GM13976 (cell line): ENCODE data around the gene HYDIN.
"Not testable (repeated sequence)": the region's sequence is repeated elsewhere in the genome, so short reads cannot be mapped to it uniquely, and the experiment has no call there.

Source experiments
- DNase-seq: peaks from one replicate; pipeline ENCODE4 v3.0.0; 2012; ENCODE audit warnings: low spot score
- in situ Hi-C: fragments of 300-500 bp; cut with MboI; formaldehyde crosslinking; loops from one replicate; pipeline ENCODE4 v1.12.0; 2022; ENCODE audit warnings: low sequenced_read_pairs, mixed read lengths, inconsistent platforms; ENCODE audit not compliant: unreplicated experiment

The HYDIN gene

GRCh38 chr16:71143246-71143645 lies 87.3 kb downstream of the HYDIN start:
- DNase-seq, in situ Hi-C loops: not testable (repeated sequence)

DNA sequence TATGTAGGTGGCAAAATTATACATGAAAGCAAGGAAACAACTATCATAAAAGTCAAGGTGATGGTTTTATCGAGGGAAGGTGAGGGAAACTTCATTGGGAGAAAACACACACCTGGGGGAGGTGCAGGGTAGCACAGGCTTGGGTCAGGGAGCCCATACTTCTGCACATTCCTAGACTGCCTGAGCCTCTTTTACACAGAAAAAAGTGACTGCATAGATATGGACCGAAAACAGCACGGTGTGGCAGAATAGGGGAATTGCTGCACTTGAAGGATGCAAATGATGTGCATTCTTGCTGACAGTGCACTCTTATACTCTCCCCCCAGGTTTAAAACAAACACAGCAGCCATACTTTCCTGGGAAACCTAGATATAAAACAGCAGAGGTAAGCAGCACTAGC lies 120.0 kb downstream of the HYDIN start:
- in situ Hi-C loops, DNase-seq: not testable (repeated sequence)

- DNase-seq, in situ Hi-C loops: not testable (repeated sequence)
These were observed 120.8 kb downstream of the HYDIN start for GRCh38 chr16:71109656-71110208.

GRCh38 chr16:71105881-71106280 lies 124.6 kb downstream of the HYDIN start:
- in situ Hi-C loops, DNase-seq: not testable (repeated sequence)

DNA sequence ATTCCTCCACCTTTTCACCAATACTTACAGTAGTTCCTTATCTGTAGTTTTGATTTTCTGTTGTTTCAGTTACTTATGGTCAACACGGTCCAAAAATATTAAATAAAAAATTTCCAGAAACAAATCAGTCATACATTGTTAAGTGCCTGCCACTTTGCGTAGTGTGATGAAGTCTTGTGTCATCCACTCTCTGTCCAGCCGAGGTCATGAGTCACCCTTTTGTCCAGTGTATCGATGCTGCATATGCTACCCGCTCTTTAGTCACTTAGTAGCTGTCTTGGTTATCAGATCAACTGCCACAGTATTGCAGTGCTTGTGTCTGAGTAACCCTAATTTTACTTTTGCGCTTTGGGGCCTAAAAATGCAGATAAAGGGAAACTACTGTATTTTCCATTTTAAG lies 146.9 kb downstream of the HYDIN start:
- DNase-seq, in situ Hi-C loops: not testable (repeated sequence)

- in situ Hi-C loops, DNase-seq: not testable (repeated sequence)
These were observed 149.7 kb downstream of the HYDIN start for GRCh38 chr16:71080777-71081176.

DNA sequence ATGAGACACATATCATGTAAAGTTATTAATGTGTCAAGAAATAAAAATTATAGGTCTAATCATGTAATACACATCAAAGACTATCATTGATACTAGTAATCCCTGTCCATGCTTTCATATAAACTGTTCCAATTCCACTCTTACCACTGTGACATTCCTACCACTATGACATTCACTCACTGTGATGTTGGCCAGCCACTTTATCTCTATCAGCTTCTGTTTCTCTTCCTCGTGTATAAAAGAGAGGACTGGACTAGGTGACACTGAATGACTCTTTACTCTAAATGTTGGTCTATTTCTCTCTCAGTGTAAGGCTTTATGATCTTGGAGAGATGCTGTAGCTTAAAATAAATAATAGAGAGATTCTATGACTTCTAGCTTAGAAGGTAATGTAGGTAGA lies 150.3 kb downstream of the HYDIN start:
- DNase-seq, in situ Hi-C loops: not testable (repeated sequence)

DNA sequence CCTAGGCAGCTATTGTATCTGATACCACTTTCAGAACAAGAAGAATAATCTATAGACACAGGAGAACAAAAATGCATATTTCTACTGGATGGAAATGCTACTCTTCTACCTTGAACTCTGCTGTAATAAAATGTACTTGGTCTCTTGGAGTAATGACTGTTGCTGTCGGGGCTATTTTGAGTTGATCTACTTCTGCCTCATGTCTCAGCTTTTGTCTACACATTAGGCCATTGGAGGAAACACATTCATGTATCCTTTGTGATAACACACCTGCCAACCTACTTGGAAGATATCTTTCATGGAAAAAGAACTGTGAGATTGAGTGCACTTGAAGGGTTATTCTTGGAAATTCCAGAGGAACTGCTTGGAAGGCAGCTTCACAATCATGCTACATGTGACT lies 159.9 kb downstream of the HYDIN start:
- in situ Hi-C loops, DNase-seq: not testable (repeated sequence)

- in situ Hi-C loops, DNase-seq: not testable (repeated sequence)
These were observed 160.7 kb downstream of the HYDIN start for GRCh38 chr16:71069842-71070241.

DNA sequence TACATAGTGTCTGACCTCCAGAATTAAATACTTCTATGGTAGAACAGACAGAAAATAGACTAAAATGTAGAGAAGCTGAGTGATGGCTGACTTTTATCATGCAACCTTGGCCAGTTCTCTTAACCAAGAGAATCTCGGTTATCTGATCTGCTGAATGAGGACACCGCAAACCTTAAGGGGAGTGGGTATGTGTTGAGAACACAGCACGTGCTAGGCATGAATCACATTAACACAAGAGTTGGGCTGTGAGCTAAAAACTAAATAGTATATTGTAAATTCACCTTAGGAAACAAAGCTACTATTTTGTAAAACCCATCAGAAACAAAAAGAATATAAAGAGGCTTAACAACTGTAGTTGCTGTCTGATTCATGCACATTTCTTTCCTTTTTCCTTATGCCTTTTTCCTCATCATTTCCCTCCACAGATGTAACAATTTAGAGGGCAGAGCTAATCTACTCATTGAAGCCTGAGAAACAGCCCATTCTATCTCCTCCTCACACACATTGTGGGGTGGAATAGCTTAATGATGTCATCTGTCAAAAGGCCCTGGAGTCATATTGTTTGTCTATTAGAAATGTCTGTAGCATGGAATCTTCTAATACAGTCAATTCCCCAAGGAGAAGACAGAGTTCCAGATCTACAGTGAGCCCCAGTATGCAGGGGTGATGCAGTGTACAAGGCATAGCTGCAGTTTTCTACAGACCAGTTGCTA lies 176.5 kb downstream of the HYDIN start:
- DNase-seq, in situ Hi-C loops: not testable (repeated sequence)

DNA sequence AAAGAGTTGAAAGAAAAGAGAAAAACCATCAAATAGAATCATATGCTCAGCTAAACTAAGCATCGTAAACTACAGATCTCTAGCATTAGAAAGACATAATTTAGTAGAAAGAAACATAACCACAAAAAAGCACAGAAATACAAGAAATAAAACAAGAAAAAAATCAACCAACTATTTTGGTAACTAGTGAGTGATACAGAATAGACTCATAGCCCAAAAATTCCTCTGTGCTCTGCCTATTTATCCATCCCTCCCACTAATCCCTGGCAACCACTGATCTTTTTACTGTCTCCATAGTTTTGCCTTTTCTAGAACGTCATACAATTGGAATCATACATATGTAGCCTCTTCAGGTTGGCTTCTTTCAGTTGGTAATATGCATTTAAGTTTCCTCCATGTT lies 180.2 kb downstream of the HYDIN start:
- in situ Hi-C loops = not testable (repeated sequence)

DNA sequence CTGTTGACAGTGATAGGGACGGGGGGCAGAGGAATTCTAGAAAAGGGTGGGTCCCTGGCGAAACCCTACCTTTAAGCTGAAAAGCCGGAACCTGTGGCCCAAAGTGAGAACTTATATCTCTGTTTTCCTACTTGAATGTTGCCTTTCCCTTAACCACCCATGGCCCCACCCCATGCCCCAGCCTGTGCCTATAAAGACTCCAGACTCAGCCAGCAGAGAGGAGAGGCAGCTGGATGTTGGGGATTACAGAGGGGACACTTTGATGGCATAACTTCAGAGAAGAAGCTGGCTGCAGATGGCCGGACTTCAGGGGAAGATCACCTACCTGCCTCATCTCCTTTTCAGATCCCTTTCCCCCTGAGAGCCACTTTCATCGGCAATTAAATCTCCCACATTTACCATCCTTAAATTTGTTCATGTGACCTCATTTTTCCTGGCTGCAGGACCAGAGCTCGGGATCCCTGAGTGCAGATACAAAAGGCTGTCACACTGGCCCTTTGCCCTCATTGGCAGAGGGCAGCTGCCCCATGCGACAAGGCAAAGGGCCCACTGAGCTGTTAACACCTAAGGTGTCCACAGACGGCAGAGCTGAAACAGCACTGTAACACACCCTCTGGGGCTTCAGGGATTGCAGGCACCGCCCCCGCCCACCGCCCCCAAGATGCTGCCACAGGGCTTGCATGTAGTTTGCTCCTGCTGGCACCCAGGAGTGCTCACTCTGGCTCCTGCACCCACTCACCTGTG lies 191.0 kb downstream of the HYDIN start:
- in situ Hi-C loops, DNase-seq: not testable (repeated sequence)

More for the DNA sequence above, 180.2 kb downstream of the HYDIN start:
- not testable (repeated sequence) for DNase-seq

DNA sequence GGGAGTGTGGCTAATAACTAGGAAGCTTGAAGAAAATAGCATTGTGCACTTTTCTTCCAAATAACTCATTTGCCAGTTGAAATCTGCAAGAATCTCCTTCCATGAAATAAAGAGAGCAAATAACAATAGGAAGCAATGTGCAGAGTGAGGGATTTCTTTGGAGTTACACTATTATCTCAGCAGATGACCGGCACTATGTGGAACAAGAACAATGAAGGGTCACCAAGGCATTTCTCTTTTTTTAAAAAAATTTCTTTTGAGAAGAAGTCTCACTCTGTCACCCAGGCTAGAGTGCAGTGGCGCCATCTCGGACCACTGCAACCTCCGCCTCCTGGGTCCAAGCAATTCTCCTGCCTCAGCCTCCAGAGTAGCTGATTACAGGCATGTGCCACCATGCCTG lies 192.1 kb downstream of the HYDIN start:
- in situ Hi-C loops, DNase-seq: not testable (repeated sequence)

- in situ Hi-C loops = not testable (repeated sequence)
These were observed 192.5 kb downstream of the HYDIN start for GRCh38 chr16:71037987-71038386.

DNA sequence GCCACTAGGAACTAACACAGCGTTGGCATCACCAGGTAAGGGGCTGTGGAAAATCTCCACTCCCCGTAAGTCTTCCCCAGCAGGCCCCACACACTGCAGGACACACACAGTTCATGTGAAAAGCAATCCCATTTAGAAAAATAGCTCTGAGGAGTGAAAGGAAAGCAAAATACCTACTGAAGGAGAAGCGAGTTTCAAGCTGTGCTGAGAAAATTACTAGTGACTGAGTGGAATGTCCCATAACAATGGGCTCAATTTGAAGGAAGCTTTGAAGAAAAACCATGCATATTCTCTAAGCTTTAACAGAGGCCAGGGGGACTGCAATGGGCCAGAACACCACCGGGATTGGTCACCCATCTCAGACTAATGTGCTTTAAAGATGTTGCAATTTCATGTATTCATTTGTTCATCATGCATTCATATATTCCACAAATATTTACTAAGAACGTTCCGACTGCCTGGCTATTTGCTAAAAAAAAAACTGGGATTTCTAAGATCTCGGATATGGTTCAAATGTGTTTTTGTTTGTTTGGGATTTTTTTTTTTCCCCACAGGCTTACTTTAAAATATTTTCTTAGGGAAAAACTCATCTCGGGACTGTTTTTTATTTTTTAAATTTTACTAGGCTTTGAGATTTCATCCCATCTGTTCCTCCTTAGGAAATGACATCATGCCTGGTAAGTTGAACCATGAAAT lies 202.3 kb downstream of the HYDIN start:
- in situ Hi-C loops, DNase-seq: not testable (repeated sequence)

More at GRCh38 chr16:71037987-71038386, 192.5 kb downstream of the HYDIN start:
- not testable (repeated sequence) for DNase-seq

DNA sequence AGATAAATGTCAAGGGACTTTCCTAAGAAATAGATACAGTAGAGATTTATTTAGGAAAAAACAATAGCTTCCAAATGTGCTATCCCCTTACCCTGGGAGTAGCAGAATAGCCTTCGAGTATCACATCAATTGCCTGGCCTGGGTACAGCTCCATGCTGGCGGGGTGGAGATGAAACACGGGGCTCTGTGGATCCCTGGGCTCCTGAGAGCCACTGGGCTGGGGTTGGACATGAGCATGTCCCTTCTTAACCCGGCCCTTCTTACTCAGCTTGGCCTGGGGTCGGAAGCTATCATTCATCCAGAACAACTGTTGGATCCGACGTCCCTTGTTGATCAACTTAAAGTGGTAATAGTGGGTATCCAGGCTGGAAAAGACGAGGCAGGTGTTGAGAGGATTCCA lies 203.0 kb downstream of the HYDIN start:
- DNase-seq, in situ Hi-C loops: not testable (repeated sequence)

DNA sequence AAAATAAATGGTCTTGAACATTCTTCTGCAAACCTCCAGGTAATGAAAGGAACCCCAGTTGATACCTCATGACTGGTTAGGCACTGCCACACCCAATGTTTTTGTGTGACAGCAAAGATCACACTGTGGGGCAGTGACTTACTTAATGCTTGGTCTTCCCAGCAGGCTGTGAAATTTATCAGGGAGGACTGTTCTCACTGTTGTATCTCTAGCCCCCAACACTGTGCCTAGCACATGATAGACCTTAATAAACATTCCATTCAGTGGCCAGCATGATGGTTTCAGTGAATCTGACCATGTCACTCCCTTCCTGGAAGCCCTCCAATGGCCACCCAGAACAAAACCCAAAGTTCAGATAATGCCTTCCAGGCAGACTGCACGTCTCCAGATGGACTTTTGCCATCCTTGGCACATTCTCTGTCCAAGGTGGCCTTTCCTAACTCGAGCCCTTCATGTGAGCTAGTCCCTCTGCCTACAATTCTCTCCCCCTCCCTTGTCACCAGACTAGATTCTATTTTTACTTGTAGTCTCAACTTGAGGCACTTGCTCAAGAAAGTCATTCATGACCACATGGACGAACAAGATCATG lies 206.6 kb downstream of the HYDIN start:
- DNase-seq, in situ Hi-C loops: not testable (repeated sequence)

GRCh38 chr16:71021961-71022537 lies 208.5 kb downstream of the HYDIN start:
- DNase-seq, in situ Hi-C loops: not testable (repeated sequence)
